ENCODE data around the gene ERN2. TPM values are rescaled to one million over a fixed set of nuclear protein-coding genes. Genes with fewer than 3 reads are reported as not detected.

The ERN2 gene
- total RNA-seq, 1 donor from 2014 or later: 0.60 TPM

DNA sequence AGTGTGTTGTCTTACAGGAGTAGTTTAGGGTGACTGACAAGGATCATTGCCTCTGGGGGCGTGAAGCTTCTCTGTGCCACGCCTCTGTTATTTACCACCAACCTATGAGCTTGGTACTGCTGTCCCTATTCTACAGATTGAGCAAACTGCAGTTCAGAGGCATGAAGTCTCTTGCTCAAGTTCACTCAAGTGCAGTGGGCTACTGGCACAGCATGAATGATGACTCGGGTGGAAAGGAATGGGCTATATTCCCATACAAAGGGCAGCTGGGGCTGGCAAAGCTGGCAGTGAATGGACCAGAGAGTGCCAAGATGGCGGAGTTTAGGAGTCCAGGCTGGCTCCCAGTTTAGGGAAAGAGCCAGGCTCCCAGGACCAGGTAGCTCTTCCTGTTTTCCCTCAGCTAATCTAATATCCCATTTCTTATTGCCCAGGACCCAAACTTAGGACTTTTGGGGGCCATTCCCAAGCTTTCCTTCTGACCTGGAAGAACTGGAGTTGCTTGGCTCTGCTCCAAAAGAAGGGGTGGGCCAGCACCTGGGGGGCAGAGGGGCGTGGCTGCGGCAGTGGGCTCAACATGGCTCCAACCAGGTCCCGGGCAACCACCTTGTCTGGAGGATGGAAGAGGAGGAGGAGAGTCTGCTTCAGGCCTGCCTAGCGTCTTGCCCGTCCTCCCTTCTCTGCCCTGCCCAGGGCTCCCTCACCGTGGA, 21.4 kb downstream of the ERN2 start:
- DNase-seq (ENCODE audit: low spot score, unreplicated experiment): no peak
- H3K9me3 Mint-ChIP-seq (ENCODE audit: low read depth): no peaks in the 10 kb centered on the region
- TF ChIP-seq, protein P1, sequence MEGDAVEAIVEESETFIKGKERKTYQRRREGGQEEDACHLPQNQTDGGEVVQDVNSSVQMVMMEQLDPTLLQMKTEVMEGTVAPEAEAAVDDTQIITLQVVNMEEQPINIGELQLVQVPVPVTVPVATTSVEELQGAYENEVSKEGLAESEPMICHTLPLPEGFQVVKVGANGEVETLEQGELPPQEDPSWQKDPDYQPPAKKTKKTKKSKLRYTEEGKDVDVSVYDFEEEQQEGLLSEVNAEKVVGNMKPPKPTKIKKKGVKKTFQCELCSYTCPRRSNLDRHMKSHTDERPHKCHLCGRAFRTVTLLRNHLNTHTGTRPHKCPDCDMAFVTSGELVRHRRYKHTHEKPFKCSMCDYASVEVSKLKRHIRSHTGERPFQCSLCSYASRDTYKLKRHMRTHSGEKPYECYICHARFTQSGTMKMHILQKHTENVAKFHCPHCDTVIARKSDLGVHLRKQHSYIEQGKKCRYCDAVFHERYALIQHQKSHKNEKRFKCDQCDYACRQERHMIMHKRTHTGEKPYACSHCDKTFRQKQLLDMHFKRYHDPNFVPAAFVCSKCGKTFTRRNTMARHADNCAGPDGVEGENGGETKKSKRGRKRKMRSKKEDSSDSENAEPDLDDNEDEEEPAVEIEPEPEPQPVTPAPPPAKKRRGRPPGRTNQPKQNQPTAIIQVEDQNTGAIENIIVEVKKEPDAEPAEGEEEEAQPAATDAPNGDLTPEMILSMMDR (IDR thresholded peaks at IDR 0.05; ENCODE audit: unreplicated experiment): no peak
- H3K4me3 Mint-ChIP-seq (ENCODE audit: low read depth): no peak overlapping the region
- peaks cover 9% of the 10 kb centered on the region for H3K4me1 Mint-ChIP-seq (ENCODE audit: low read depth)
- H3K27ac Mint-ChIP-seq: no peak overlapping the region
- H3K27me3 Mint-ChIP-seq: no peaks in the 10 kb centered on the region
- peaks cover 13% of the 10 kb centered on the region for H3K36me3 Mint-ChIP-seq (ENCODE audit: insufficient read depth)

GRCh38 chr16:23690771-23691482, 22.1 kb downstream of the ERN2 start:
- DNase-seq (ENCODE audit: low spot score, unreplicated experiment): no peak
- Mint-ChIP-seq H3K36me3 (ENCODE audit: insufficient read depth) (peaks cover 13% of the 10 kb centered on the region), H3K4me3 (ENCODE audit: low read depth) (no peak overlapping the region), H3K9me3 (ENCODE audit: low read depth) (no peaks in the 10 kb centered on the region), H3K27ac (no peak overlapping the region), H3K4me1 (ENCODE audit: low read depth) (peaks cover 9% of the 10 kb centered on the region), H3K27me3 (no peaks in the 10 kb centered on the region)
- TF ChIP-seq, protein P1 (IDR thresholded peaks at IDR 0.05; ENCODE audit: unreplicated experiment): no peak

GRCh38 chr16:23689442-23690187, 23.4 kb downstream of the ERN2 start:
- peaks cover 15% of the 10 kb centered on the region for H3K36me3 Mint-ChIP-seq (ENCODE audit: insufficient read depth)
- peak overlapping the region; percentile 71 for H3K27ac Mint-ChIP-seq
- H3K4me3 Mint-ChIP-seq (ENCODE audit: low read depth): no peak overlapping the region
- no peaks in the 10 kb centered on the region for H3K9me3 Mint-ChIP-seq (ENCODE audit: low read depth)
- no peak for DNase-seq (ENCODE audit: low spot score, unreplicated experiment)
- H3K4me1 Mint-ChIP-seq (ENCODE audit: low read depth): peaks cover 3% of the 10 kb centered on the region
- TF ChIP-seq, protein P1 (IDR thresholded peaks at IDR 0.05; ENCODE audit: unreplicated experiment): no peak
- H3K27me3 Mint-ChIP-seq: no peaks in the 10 kb centered on the region

DNA sequence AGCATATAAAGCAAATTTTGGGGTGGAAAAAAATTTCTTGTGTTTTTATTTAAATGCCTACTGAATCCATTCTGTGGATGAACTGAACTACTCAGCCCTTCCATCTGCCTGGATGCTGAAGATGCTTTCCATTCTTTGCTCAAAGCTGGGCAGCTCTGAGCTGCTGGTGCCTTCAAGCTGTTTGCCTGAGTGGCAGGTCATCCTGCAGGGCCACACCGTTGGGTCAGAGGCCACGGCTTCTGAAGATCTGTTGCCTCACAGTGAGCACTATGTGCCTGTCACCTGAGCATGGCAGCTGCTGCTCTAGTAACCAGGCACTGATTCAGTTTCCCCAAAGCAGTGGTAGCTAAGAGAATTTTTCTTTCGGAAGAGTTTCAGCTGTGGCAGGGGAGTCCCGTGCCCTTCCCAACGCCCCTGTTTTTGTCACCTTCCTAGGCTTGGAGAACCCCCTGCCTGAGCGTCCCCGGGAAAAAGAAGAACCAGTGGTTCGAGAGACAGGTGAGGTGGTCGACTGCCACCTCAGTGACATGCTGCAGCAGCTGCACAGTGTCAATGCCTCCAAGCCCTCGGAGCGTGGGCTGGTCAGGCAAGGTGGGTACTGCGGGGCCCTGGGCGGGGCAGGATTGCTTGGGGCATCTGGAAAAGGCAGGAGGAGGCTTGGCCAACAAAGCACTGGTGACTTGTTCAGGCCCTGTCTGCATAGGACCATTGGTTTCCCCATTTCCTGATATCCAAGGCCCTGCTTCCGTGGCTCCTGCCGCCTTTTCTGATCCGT, 25.8 kb downstream of the ERN2 start:
- Mint-ChIP-seq H3K27ac (no peak overlapping the region), H3K4me1 (ENCODE audit: low read depth) (no peaks in the 10 kb centered on the region), H3K9me3 (ENCODE audit: low read depth) (no peaks in the 10 kb centered on the region), H3K27me3 (no peaks in the 10 kb centered on the region), H3K4me3 (ENCODE audit: low read depth) (no peak overlapping the region), H3K36me3 (ENCODE audit: insufficient read depth) (peaks cover 21% of the 10 kb centered on the region)
- no peak for DNase-seq (ENCODE audit: low spot score, unreplicated experiment)
- TF ChIP-seq, protein P1 (IDR thresholded peaks at IDR 0.05; ENCODE audit: unreplicated experiment): no peak

- H3K27me3 Mint-ChIP-seq: no peaks in the 10 kb centered on the region
- H3K9me3 Mint-ChIP-seq (ENCODE audit: low read depth): no peaks in the 10 kb centered on the region
- TF ChIP-seq, protein P1 (IDR thresholded peaks at IDR 0.05; ENCODE audit: unreplicated experiment): no peak
- peaks cover 18% of the 10 kb centered on the region for H3K36me3 Mint-ChIP-seq (ENCODE audit: insufficient read depth)
- peaks cover 15% of the 10 kb centered on the region for H3K4me1 Mint-ChIP-seq (ENCODE audit: low read depth)
- no peak overlapping the region for H3K4me3 Mint-ChIP-seq (ENCODE audit: low read depth)
- H3K27ac Mint-ChIP-seq: no peak overlapping the region
- no peak for DNase-seq (ENCODE audit: low spot score, unreplicated experiment)
These were observed 29.5 kb downstream of the ERN2 start for GRCh38 chr16:23683487-23683886.
